Chondrocyte (in vitro differentiated cells): Measurements from ENCODE around the gene CCDC88C. TPM values are rescaled to one million over a fixed set of nuclear protein-coding genes. Genes with fewer than 3 reads are reported as not detected.

ENCODE experiments used
- DNase-seq: peaks from one replicate; pipeline ENCODE4 v3.0.0; 2021; ENCODE audit warnings: mixed read lengths, low spot score
- H3K27ac Mint-ChIP-seq: one replicate; pipeline ENCODE4 v1.8.0; 2021; ENCODE audit warnings: mild to moderate bottlenecking, moderate library complexity, mixed read lengths; ENCODE audit not compliant: unreplicated experiment
- H3K27me3 Mint-ChIP-seq: 2 replicates; pipeline ENCODE4 v1.8.0; 2021; ENCODE audit warnings: low read depth, mixed read lengths
- H3K36me3 Mint-ChIP-seq: 2 replicates; pipeline ENCODE4 v1.8.0; 2021; ENCODE audit warnings: low read depth, mixed read lengths
- H3K4me1 Mint-ChIP-seq: 2 replicates; pipeline ENCODE4 v1.8.0; 2021; ENCODE audit warnings: low read depth, mild to moderate bottlenecking, mixed read lengths
- H3K4me3 Mint-ChIP-seq: one replicate; pipeline ENCODE4 v1.8.0; 2021; ENCODE audit warnings: mild to moderate bottlenecking, moderate library complexity, mixed read lengths; ENCODE audit not compliant: unreplicated experiment
- H3K9me3 Mint-ChIP-seq: 2 replicates; pipeline ENCODE4 v1.8.0; 2021; ENCODE audit warnings: low read depth, mixed read lengths
- CTCF ChIP-seq: fragments of 200-600 bp; sonication (generic); IDR thresholded peaks from 2 replicates; pipeline ENCODE4 v1.5.0; 2021; ENCODE audit warnings: antibody characterized with exemption, mild to moderate bottlenecking, moderate library complexity
- total RNA-seq: library from RNA; stranded (reverse); gene quantifications from 3 replicates; pipeline ENCODE4 v1.2.1, GENCODE V29; 2021

The CCDC88C gene
- total RNA-seq, 1 donor from 2014 or later: 2.3 TPM

GRCh38 chr14:91350483-91350812 is 67.2 kb downstream of the CCDC88C start:
- Mint-ChIP-seq H3K9me3 (no peaks in the 10 kb centered on the region), H3K27ac (no peak overlapping the region), H3K36me3 (peaks cover 2% of the 10 kb centered on the region), H3K27me3 (peaks cover 4% of the 10 kb centered on the region), H3K4me3 (no peak overlapping the region), H3K4me1 (no peaks in the 10 kb centered on the region)
- no peak for TF ChIP-seq CTCF
- peak; percentile 27 for DNase-seq

DNA sequence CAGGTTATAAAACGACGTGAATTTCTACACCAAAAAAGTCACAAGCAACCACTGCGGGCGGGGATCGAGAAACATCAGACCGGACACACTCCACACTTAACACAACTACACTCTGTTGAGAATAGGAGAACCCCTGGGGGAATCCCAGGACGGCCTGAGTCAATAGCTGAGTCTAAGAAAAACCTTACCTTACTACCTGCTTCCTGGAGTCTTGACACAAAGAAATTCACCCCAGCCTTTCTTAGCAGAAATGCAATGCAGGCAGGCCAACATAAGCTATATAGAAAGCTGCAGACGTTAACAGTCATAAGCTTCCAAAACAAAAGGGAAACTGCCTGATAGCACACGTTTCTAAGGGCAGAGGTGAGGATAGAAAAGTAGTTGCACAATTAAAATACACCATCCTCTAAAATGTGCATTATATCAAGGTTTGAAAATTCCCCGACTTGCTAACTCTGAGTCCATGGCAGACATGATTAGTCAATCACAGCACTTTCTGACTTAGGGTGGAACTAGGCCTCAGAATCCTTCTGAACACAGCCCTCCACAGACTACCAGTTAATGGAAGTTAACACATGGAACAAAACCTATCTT is 68.0 kb downstream of the CCDC88C start:
- H3K4me3 Mint-ChIP-seq: no peak overlapping the region
- no peaks in the 10 kb centered on the region for H3K4me1 Mint-ChIP-seq
- no peak overlapping the region for H3K27ac Mint-ChIP-seq
- H3K36me3 Mint-ChIP-seq: peaks cover 2% of the 10 kb centered on the region
- TF ChIP-seq CTCF: no peak
- no peaks in the 10 kb centered on the region for H3K9me3 Mint-ChIP-seq
- DNase-seq: peak; percentile 22
- peaks cover 4% of the 10 kb centered on the region for H3K27me3 Mint-ChIP-seq

- Mint-ChIP-seq H3K27me3 (peaks cover 4% of the 10 kb centered on the region), H3K9me3 (no peaks in the 10 kb centered on the region), H3K4me1 (no peaks in the 10 kb centered on the region), H3K4me3 (no peak overlapping the region), H3K27ac (no peak overlapping the region), H3K36me3 (peaks cover 2% of the 10 kb centered on the region)
- no peak for TF ChIP-seq CTCF
- no peak for DNase-seq
Measured at GRCh38 chr14:91348845-91349465, 68.7 kb downstream of the CCDC88C start.

DNA sequence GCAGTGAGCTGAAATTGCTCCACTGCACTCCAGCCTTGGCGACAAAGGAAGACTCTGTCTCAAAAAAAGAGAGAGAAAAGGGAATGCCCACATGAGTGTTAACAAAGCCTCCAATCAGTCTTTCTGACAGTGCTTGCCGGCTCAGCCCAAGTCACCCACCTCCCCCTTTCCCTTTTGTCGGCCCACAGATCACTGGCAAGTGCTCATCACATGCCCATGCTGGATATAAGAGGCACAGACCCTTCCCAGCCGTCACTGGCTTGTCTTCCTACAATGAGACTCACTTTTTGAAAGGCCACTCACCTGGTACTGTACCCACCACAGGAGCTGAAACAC is 70.8 kb downstream of the CCDC88C start:
- H3K4me3 Mint-ChIP-seq: no peak overlapping the region
- H3K4me1 Mint-ChIP-seq: no peaks in the 10 kb centered on the region
- H3K27ac Mint-ChIP-seq: no peak overlapping the region
- H3K9me3 Mint-ChIP-seq: no peaks in the 10 kb centered on the region
- no peak for TF ChIP-seq CTCF
- no peaks in the 10 kb centered on the region for H3K27me3 Mint-ChIP-seq
- H3K36me3 Mint-ChIP-seq: peaks cover 2% of the 10 kb centered on the region
- DNase-seq: peak; percentile 34

DNA sequence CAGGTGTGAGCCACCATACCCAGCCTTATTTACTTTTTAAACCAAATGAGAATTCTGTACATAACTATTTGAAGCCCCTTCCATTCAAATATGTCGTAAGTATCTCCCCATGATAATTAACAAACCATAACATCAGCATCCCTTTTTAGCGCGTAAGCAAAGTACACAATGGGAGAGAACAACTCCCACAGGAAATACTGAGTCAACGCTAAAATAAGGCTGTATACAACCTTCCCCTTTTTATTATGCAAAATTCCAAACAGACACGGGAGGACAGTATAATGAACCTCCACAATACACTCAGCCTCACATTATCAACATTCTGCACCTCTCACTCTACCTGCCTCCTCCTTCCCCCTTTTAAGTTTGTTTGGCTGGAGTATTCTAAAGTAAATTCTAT is 73.5 kb downstream of the CCDC88C start:
- H3K27me3 Mint-ChIP-seq: no peaks in the 10 kb centered on the region
- H3K27ac Mint-ChIP-seq: no peak overlapping the region
- no peak overlapping the region for H3K4me3 Mint-ChIP-seq
- H3K4me1 Mint-ChIP-seq: no peaks in the 10 kb centered on the region
- H3K36me3 Mint-ChIP-seq: peaks cover 2% of the 10 kb centered on the region
- no peak for DNase-seq
- H3K9me3 Mint-ChIP-seq: no peaks in the 10 kb centered on the region
- no peak for TF ChIP-seq CTCF
